ENCODE results near the gene TMOD4.

TMOD4 gene

GRCh38 chr1:151175041-151175741 lies 590 bp downstream of the TMOD4 start:
- DNase-seq, result no peak

GRCh38 chr1:151171190-151171589 lies 4.6 kb downstream of the TMOD4 start:
- DNase-seq, result no peak

GRCh38 chr1:151167116-151167515 lies 8.7 kb downstream of the TMOD4 start:
- no peak for DNase-seq

GRCh38 chr1:151166505-151166956 lies 9.2 kb downstream of the TMOD4 start:
- peak; percentile 76 for DNase-seq

- peak; percentile 99 for DNase-seq
Observed at GRCh38 chr1:151165738-151166504, 9.9 kb downstream of the TMOD4 start, which contains the start of the genes LYSMD1 and SCNM1. TSS of gene LYSMD1 (minus strand) at chr1:151165902. CDS start at chr1:151165258, 644 bp downstream. TSS of gene SCNM1 (plus strand) at chr1:151166144. CDS start at chr1:151166153, 9 bp downstream.

GRCh38 chr1:151165281-151165737 lies 10.5 kb downstream of the TMOD4 start:
- no peak for DNase-seq

GRCh38 chr1:151164732-151165280 lies 11.0 kb downstream of the TMOD4 start:
- no peak for DNase-seq

- DNase-seq, result no peak
Observed at GRCh38 chr1:151159373-151159772, 16.4 kb downstream of the TMOD4 start.

- no peak for DNase-seq
Observed at GRCh38 chr1:151158751-151159251, 17.0 kb downstream of the TMOD4 start.

GRCh38 chr1:151158326-151158725 lies 17.5 kb downstream of the TMOD4 start:
- DNase-seq, result no peak

GRCh38 chr1:151157067-151157531 lies 18.7 kb downstream of the TMOD4 start:
- DNase-seq, result peak; percentile 91

- DNase-seq, result peak; percentile 90
Observed at GRCh38 chr1:151156515-151156819, 19.3 kb downstream of the TMOD4 start, which contains the start of gene TNFAIP8L2. TSS of gene TNFAIP8L2 (plus strand) at chr1:151156649. CDS start at chr1:151158698, 2,049 bp downstream.

- peak; percentile 59 for DNase-seq
Observed at GRCh38 chr1:151147665-151148064, 28.1 kb downstream of the TMOD4 start.

GRCh38 chr1:151147132-151147503 lies 28.7 kb downstream of the TMOD4 start:
- no peak for DNase-seq

- peak; percentile 96 for DNase-seq
Observed at GRCh38 chr1:151146412-151147131, 29.2 kb downstream of the TMOD4 start, which contains the start of gene SEMA6C. TSS of gene SEMA6C (minus strand) at chr1:151146631. CDS start at chr1:151142621, 4,010 bp downstream.

GRCh38 chr1:151146072-151146411 lies 29.7 kb downstream of the TMOD4 start:
- no peak for DNase-seq

- no peak for DNase-seq
Observed at GRCh38 chr1:151145304-151146071, 30.3 kb downstream of the TMOD4 start.

- peak; percentile 34 for DNase-seq
Observed at GRCh38 chr1:151144474-151145303, 31.1 kb downstream of the TMOD4 start.

GRCh38 chr1:151143986-151144385 lies 31.8 kb downstream of the TMOD4 start:
- no peak for DNase-seq

GRCh38 chr1:151143057-151143435 lies 32.7 kb downstream of the TMOD4 start:
- no peak for DNase-seq
